ENCODE data around the gene ARID5A. TPM values are rescaled to one million over a fixed set of nuclear protein-coding genes. Genes with fewer than 3 reads are reported as not detected.
"Not testable (repeated sequence)": the region's sequence is repeated elsewhere in the genome, so short reads cannot be mapped to it uniquely, and the experiment has no call there.

ARID5A gene
- total RNA-seq, 1 donor from 2014 or later: 50.9 TPM

GRCh38 chr2:96554293-96555145 is 18.0 kb downstream of the ARID5A start:
- no peak for DNase-seq (ENCODE audit: low spot score)

GRCh38 chr2:96555146-96555610 is 18.6 kb downstream of the ARID5A start:
- DNase-seq (ENCODE audit: low spot score): no peak

- DNase-seq (ENCODE audit: low spot score): no peak
These were observed 20.1 kb downstream of the ARID5A start for GRCh38 chr2:96556441-96557330.

- DNase-seq (ENCODE audit: low spot score): not testable (repeated sequence)
These were observed 20.9 kb downstream of the ARID5A start for GRCh38 chr2:96557421-96557820.

GRCh38 chr2:96558061-96558460 is 21.5 kb downstream of the ARID5A start:
- DNase-seq (ENCODE audit: low spot score): no peak

- no peak for DNase-seq (ENCODE audit: low spot score)
These were observed 21.9 kb downstream of the ARID5A start for GRCh38 chr2:96558485-96558884.

GRCh38 chr2:96564026-96564425 is 27.5 kb downstream of the ARID5A start:
- DNase-seq (ENCODE audit: low spot score): no peak

- no peak for DNase-seq (ENCODE audit: low spot score)
These were observed 28.0 kb downstream of the ARID5A start for GRCh38 chr2:96564563-96564962.

GRCh38 chr2:96565111-96565510 is 28.6 kb downstream of the ARID5A start:
- no peak for DNase-seq (ENCODE audit: low spot score)

GRCh38 chr2:96568094-96568493 is 31.5 kb downstream of the ARID5A start:
- no peak for DNase-seq (ENCODE audit: low spot score)

- DNase-seq (ENCODE audit: low spot score): no peak
These were observed 37.8 kb downstream of the ARID5A start for GRCh38 chr2:96574364-96574763.

GRCh38 chr2:96575785-96576456 is 39.4 kb downstream of the ARID5A start:
- no peak for DNase-seq (ENCODE audit: low spot score)

- no peak for DNase-seq (ENCODE audit: low spot score)
These were observed 40.9 kb downstream of the ARID5A start for GRCh38 chr2:96577501-96577900.

GRCh38 chr2:96578731-96579130 is 42.2 kb downstream of the ARID5A start:
- DNase-seq (ENCODE audit: low spot score): no peak

- no peak for DNase-seq (ENCODE audit: low spot score)
These were observed 42.9 kb downstream of the ARID5A start for GRCh38 chr2:96579422-96579821.

GRCh38 chr2:96580771-96581170 is 44.2 kb downstream of the ARID5A start:
- no peak for DNase-seq (ENCODE audit: low spot score)

GRCh38 chr2:96584017-96584416 is 47.5 kb downstream of the ARID5A start:
- no peak for DNase-seq (ENCODE audit: low spot score)

GRCh38 chr2:96587843-96588242 is 51.3 kb downstream of the ARID5A start:
- DNase-seq (ENCODE audit: low spot score): no peak

- no peak for DNase-seq (ENCODE audit: low spot score)
These were observed 54.5 kb downstream of the ARID5A start for GRCh38 chr2:96591054-96591453.

GRCh38 chr2:96591494-96591893 is 54.9 kb downstream of the ARID5A start:
- DNase-seq (ENCODE audit: low spot score): no peak

GRCh38 chr2:96594282-96594681 is 57.7 kb downstream of the ARID5A start:
- no peak for DNase-seq (ENCODE audit: low spot score)

Data from mesenteric fat pad (tissue), 1 donor.